HepG2 (cell line): ENCODE data around the gene ENTREP3. TPM values are rescaled to one million over a fixed set of nuclear protein-coding genes. Genes with fewer than 3 reads are reported as not detected.

Experiments used
- ATAC-seq: fragments of 200-7000 bp; cut with Tn5 transposase; 3 replicates; pipeline ENCODE4 v1.9.1; 2020; ENCODE audit warnings: mild to moderate bottlenecking, moderate library complexity
- BruUV-seq: library from RNA; stranded (reverse); fragments of 400-500 nt; replicated peaks from 2 replicates; lab custom pipeline; 2021; lab: Mats Ljungman, UMichigan
- CTCF ChIA-PET: fragments of 300-600 bp; formaldehyde crosslinking; extraction: SDS; loops from one replicate; lab custom pipeline; 2021; ENCODE audit warnings: low total read pairs, inconsistent platforms, low intra/inter-chr PET ratio; lab: Yijun Ruan, JAX
- POLR2A ChIA-PET: fragments of 350-600 bp; sonication (Branson Sonifier 250); formaldehyde crosslinking; loops from one replicate; lab custom pipeline; 2020; ENCODE audit warnings: antibody characterized with exemption, inconsistent platforms; lab: Yijun Ruan, JAX
- DNase-seq: peaks from one replicate; pipeline ENCODE4 v3.0.0-alpha.2; 2015; ENCODE audit warnings: low spot score
- FAIRE-seq: peaks from 3 replicates; lab custom pipeline; 2011; peaks lifted over from hg19 to GRCh38; lab: Jason Lieb, UNC
- H2AFZ ChIP-seq: one replicate; pipeline ENCODE4 v1.6.1; 2011; ENCODE audit warnings: low read length, inconsistent platforms
- H3K27ac ChIP-seq: fragments of 300-600 bp; 3 replicates; pipeline ENCODE4 v1.8.0; 2011; ENCODE audit warnings: mixed run types, mild to moderate bottlenecking, mixed read lengths, low read length, inconsistent platforms; ENCODE audit not compliant: insufficient read depth; ENCODE audit errors: extremely low read length
- H3K27me3 ChIP-seq, 2 experiments: fragments of 200-600 bp in 1 of 2; 2 replicates in 1 of 2; 3 replicates in 1 of 2; pipeline versions ENCODE4 v1.6.0 to v1.8.0; 2011; ENCODE audit warnings: low read length in 2 of 2, mild to moderate bottlenecking in 2 of 2, moderate library complexity in 2 of 2, inconsistent platforms in 1 of 2; ENCODE audit not compliant: insufficient read depth in 2 of 2, control insufficient read depth in 1 of 2
- H3K36me3 ChIP-seq, 2 experiments: fragments of 200-600 bp in 1 of 2; replicated peaks in 1 of 2; 2 replicates in 1 of 2; 3 replicates in 1 of 2; pipeline versions ENCODE4 v1.5.1 to v1.8.0; 2011; ENCODE audit warnings: low read length in 2 of 2, inconsistent platforms in 1 of 2; ENCODE audit not compliant: insufficient read depth in 2 of 2, control insufficient read depth in 1 of 2
- H3K4me1 ChIP-seq: 2 replicates; pipeline ENCODE4 v1.5.1; 2012; ENCODE audit warnings: low read length, inconsistent platforms; ENCODE audit not compliant: insufficient read depth
- H3K4me2 ChIP-seq: 2 replicates; pipeline ENCODE4 v1.6.0; 2011; ENCODE audit warnings: low read depth, low read length, inconsistent platforms
- H3K4me3 ChIP-seq, 3 experiments: fragments of 200-600 bp in 1 of 3; sonication (generic), shearing (Covaris generic) in 1 of 3; replicated peaks in 1 of 3; 2 replicates each; pipeline ENCODE4 v1.5.1; 2011 to 2016; ENCODE audit warnings: low read length in 3 of 3, inconsistent platforms in 2 of 3, low read depth in 2 of 3, mild to moderate bottlenecking in 2 of 3, control low read depth in 1 of 3, mixed read lengths in 1 of 3; ENCODE audit not compliant: insufficient read depth in 1 of 3
- H3K79me2 ChIP-seq: one replicate; pipeline ENCODE4 v1.6.1; 2011; ENCODE audit warnings: low read length, inconsistent platforms; ENCODE audit not compliant: insufficient read depth
- H3K9ac ChIP-seq: 2 replicates; pipeline ENCODE4 v1.6.0; 2011; ENCODE audit warnings: mild to moderate bottlenecking, low read depth, low read length, inconsistent platforms; ENCODE audit not compliant: insufficient read depth
- H3K9me3 ChIP-seq: 2 replicates; pipeline ENCODE4 v1.5.1; 2012; ENCODE audit warnings: mild to moderate bottlenecking, low read length
- H4K20me1 ChIP-seq: 2 replicates; pipeline ENCODE4 v1.6.0; 2011; ENCODE audit warnings: inconsistent platforms, mild to moderate bottlenecking, low read length, moderate library complexity; ENCODE audit not compliant: insufficient read depth
- ARNT2 ChIP-seq: sonication (generic); formaldehyde crosslinking; IDR thresholded peaks from 2 replicates; pipeline ENCODE4 v1.8.0; 2022; ENCODE audit warnings: mild to moderate bottlenecking, low read depth, missing genetic modification reagents, moderate library complexity
- BCL6 ChIP-seq: IDR thresholded peaks from 2 replicates; pipeline ENCODE4 v1.6.1; 2016; ENCODE audit warnings: missing genetic modification reagents, missing compliant biosample characterization
- HOXA5 ChIP-seq: sonication (generic); formaldehyde crosslinking; IDR thresholded peaks from 2 replicates; pipeline ENCODE4 v1.4.0; 2020; ENCODE audit warnings: missing genetic modification reagents
- MED8 ChIP-seq: sonication (generic); formaldehyde crosslinking; IDR thresholded peaks from 2 replicates; pipeline ENCODE4 v1.8.1; 2023; ENCODE audit warnings: mild to moderate bottlenecking, missing genetic modification reagents; ENCODE audit not compliant: insufficient replicate concordance
- PHF20 ChIP-seq: sonication (generic); formaldehyde crosslinking; IDR thresholded peaks from 2 replicates; pipeline ENCODE4 v1.5.0; 2020; ENCODE audit warnings: mild to moderate bottlenecking, missing genetic modification reagents
- RARG ChIP-seq: sonication (generic); formaldehyde crosslinking; IDR thresholded peaks from 2 replicates; pipeline ENCODE4 v1.4.0; 2020; ENCODE audit warnings: low read depth, mild to moderate bottlenecking, missing genetic modification reagents
- RFX5 ChIP-seq: IDR thresholded peaks from 2 replicates; pipeline ENCODE4 v1.6.1; 2011; ENCODE audit warnings: low read depth, low read length, improper control_type of control experiment
- ZKSCAN1 ChIP-seq: fragments of 150-350 bp; IDR thresholded peaks from 2 replicates; pipeline ENCODE4 v1.6.1; 2014; ENCODE audit warnings: low read length
- ZMAT3 ChIP-seq: sonication (generic); formaldehyde crosslinking; conservative IDR thresholded peaks from 2 replicates; pipeline ENCODE4 v1.7.0; 2021; ENCODE audit warnings: missing genetic modification reagents
- ZMYM2 ChIP-seq: sonication (generic); formaldehyde crosslinking; IDR thresholded peaks from 2 replicates; pipeline ENCODE4 v1.8.0; 2022; ENCODE audit warnings: mild to moderate bottlenecking, missing genetic modification reagents
- ZNF20 ChIP-seq: sonication (generic); formaldehyde crosslinking; IDR thresholded peaks from 2 replicates; pipeline ENCODE4 v1.4.0; 2020; ENCODE audit warnings: mild to moderate bottlenecking, moderate library complexity, missing genetic modification reagents
- ZNF790 ChIP-seq: sonication (generic); formaldehyde crosslinking; IDR thresholded peaks from 2 replicates; pipeline ENCODE4 v1.8.0; 2022; ENCODE audit warnings: missing genetic modification reagents, mild to moderate bottlenecking, borderline replicate concordance
- WGBS: methylation state at CpG from one replicate; pipeline ENCODE4 v1.1.6; 2017; ENCODE audit warnings: low lambda C conversion rate; 5-methylcytosine and 5-hydroxymethylcytosine counted together
- in situ Hi-C: cut with HindIII; loops from 2 replicates; pipeline ENCODE4 v1.10.0; 2017; ENCODE audit warnings: low pct_unique_long_range_greater_than_20kb; ENCODE audit not compliant: extremely low pct_ligation_motif_present
- intact Hi-C: fragments of 100-400 bp; cut with micrococcal nuclease; formaldehyde crosslinking; loops from one replicate; pipeline ENCODE4 v1.10.0; 2022; ENCODE audit not compliant: unreplicated experiment
- polyA plus RNA-seq, 8 experiments: library from polyadenylated mRNA; depleted of rRNA in 3 of 8; stranded (reverse) in 7 of 8; unstranded in 1 of 8; fragments of >200 nt; fragmentation: Illumina TruSeq in 4 of 8; extraction: Trizol in 4 of 8; gene quantifications; 2 replicates each; pipeline versions ENCODE4 v1.2.1 to v1.2.3, GENCODE V29; 2011 to 2016; ENCODE audit warnings: low read depth in 4 of 8, missing spikeins in 1 of 8, mixed read lengths in 1 of 8; ENCODE audit not compliant: insufficient read depth in 1 of 8
- total RNA-seq, 5 experiments: library from RNA; depleted of rRNA; stranded (reverse); fragments of >200 nt; fragmentation: Illumina TruSeq; extraction: Trizol; gene quantifications; 2 replicates each; pipeline ENCODE4 v1.2.3, GENCODE V29; 2016; ENCODE audit warnings: low read depth in 1 of 5
- TF ChIP-seq, protein P1 (sequence below): sonication (generic); formaldehyde crosslinking; IDR thresholded peaks from 2 replicates; pipeline ENCODE4 v1.4.0; 2020; ENCODE audit warnings: missing genetic modification reagents
- TF ChIP-seq, protein P2 (sequence below): IDR thresholded peaks from 2 replicates; pipeline ENCODE4 v1.6.1; 2016; ENCODE audit warnings: low read depth
- TF ChIP-seq, protein P3 (sequence below): sonication (generic); formaldehyde crosslinking; conservative IDR thresholded peaks from 2 replicates; pipeline ENCODE4 v1.8.0; 2022; ENCODE audit warnings: missing genetic modification reagents
- TF ChIP-seq, protein P4 (sequence below): sonication (generic); formaldehyde crosslinking; IDR thresholded peaks from 2 replicates; pipeline ENCODE4 v1.8.0; 2022; ENCODE audit warnings: missing genetic modification reagents, mild to moderate bottlenecking, moderate library complexity, borderline replicate concordance

The ENTREP3 gene
- total and polyA plus RNA-seq, 2 of the 13 experiments (the other 11 are each of a cell fraction or from before 2014, with no cell fraction given): 4.1 to 9.9 TPM

DNA sequence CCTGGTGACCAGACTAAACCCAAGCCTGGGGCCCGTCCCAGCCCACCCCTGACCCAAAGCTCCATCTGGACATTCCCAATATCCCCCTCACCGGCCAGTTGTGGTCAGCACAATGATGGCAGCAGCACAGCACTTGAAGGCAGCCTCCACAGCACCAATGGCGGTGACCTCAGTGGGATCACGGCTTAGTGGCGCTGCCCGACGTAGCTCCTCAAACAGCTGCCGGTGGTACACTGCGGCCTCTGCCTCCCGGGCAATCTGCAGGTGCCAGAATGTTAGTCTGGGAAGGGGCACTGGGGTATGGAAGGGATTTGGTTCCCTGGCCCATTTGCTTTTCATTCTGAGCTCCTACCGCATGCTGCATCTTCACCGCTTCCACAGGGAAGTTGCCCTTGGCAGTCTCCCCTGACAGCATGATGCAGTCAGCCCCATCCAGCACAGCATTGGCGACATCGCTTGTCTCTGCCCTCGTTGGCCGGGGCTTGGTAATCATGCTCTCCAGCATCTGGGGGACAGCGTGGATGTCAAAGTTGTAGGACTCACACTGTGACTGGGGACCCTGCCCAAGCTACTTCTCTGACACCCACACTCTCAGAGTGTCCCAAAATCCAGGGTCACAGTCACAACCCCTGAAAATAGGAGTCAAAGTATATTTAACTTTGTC, 37.9 kb upstream of the ENTREP3 start:
- Histone ChIP-seq H3K36me3 (peaks cover 0 to 12% of the 10 kb centered on the region in 2 experiments; a peak in 3 of 5 replicates), H3K9ac (no peak overlapping the region), H2AFZ (no peak overlapping the region), H3K27me3 (no peaks in the 10 kb centered on the region), H3K9me3 (no peaks in the 10 kb centered on the region), H3K4me2 (no peak overlapping the region), H3K4me3 (no peak overlapping the region), H3K79me2 (no peaks in the 10 kb centered on the region), H4K20me1 (no peaks in the 10 kb centered on the region), H3K27ac (no peak overlapping the region), H3K4me1 (peaks cover 15% of the 10 kb centered on the region)
- DNase-seq (no peak), ATAC-seq (no peak), FAIRE-seq (no peak)
- ChIA-PET POLR2A (interaction anchor here (1.3 kb wide), 1 partner anchor 20 kb away, joined by 7 read pairs; the partner anchor contains the start of gene CLK2), CTCF (no interaction called here)
- intact Hi-C loops: no loop called here
- no TSS peak for BruUV-seq
- in situ Hi-C loops: no loop called here
- 98% methylated on average over 9 of the region's 17 CpGs for whole genome bisulfite sequencing
- TF ChIP-seq MED8 (CRISPR knock-in tag): no peak
- TF ChIP-seq RARG (CRISPR knock-in tag): no peak
- no peak for TF ChIP-seq ZNF20 (CRISPR knock-in tag)
- no peak for TF ChIP-seq PHF20 (CRISPR knock-in tag)
- no peak for TF ChIP-seq ZKSCAN1
- TF ChIP-seq HOXA5 (CRISPR knock-in tag): no peak
- TF ChIP-seq ZMYM2: no peak
- TF ChIP-seq, protein P1, sequence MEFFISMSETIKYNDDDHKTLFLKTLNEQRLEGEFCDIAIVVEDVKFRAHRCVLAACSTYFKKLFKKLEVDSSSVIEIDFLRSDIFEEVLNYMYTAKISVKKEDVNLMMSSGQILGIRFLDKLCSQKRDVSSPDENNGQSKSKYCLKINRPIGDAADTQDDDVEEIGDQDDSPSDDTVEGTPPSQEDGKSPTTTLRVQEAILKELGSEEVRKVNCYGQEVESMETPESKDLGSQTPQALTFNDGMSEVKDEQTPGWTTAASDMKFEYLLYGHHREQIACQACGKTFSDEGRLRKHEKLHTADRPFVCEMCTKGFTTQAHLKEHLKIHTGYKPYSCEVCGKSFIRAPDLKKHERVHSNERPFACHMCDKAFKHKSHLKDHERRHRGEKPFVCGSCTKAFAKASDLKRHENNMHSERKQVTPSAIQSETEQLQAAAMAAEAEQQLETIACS: no peak
- no peak for TF ChIP-seq RFX5
- no peak for TF ChIP-seq ARNT2 (CRISPR knock-in tag)
- no peak for TF ChIP-seq ZNF790 (CRISPR knock-in tag)
- TF ChIP-seq, protein P2, sequence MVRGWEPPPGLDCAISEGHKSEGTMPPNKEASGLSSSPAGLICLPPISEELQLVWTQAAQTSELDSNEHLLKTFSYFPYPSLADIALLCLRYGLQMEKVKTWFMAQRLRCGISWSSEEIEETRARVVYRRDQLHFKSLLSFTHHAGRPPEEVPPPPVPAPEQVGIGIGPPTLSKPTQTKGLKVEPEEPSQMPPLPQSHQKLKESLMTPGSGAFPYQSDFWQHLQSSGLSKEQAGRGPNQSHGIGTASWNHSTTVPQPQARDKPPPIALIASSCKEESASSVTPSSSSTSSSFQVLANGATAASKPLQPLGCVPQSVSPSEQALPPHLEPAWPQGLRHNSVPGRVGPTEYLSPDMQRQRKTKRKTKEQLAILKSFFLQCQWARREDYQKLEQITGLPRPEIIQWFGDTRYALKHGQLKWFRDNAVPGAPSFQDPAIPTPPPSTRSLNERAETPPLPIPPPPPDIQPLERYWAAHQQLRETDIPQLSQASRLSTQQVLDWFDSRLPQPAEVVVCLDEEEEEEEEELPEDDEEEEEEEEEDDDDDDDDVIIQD (CRISPR knock-in tag): no peak
- TF ChIP-seq, protein P3, sequence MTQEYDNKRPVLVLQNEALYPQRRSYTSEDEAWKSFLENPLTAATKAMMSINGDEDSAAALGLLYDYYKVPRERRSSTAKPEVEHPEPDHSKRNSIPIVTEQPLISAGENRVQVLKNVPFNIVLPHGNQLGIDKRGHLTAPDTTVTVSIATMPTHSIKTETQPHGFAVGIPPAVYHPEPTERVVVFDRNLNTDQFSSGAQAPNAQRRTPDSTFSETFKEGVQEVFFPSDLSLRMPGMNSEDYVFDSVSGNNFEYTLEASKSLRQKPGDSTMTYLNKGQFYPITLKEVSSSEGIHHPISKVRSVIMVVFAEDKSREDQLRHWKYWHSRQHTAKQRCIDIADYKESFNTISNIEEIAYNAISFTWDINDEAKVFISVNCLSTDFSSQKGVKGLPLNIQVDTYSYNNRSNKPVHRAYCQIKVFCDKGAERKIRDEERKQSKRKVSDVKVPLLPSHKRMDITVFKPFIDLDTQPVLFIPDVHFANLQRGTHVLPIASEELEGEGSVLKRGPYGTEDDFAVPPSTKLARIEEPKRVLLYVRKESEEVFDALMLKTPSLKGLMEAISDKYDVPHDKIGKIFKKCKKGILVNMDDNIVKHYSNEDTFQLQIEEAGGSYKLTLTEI (CRISPR knock-in tag): no peak
- no peak for TF ChIP-seq BCL6 (CRISPR knock-in tag)
- TF ChIP-seq, protein P4, sequence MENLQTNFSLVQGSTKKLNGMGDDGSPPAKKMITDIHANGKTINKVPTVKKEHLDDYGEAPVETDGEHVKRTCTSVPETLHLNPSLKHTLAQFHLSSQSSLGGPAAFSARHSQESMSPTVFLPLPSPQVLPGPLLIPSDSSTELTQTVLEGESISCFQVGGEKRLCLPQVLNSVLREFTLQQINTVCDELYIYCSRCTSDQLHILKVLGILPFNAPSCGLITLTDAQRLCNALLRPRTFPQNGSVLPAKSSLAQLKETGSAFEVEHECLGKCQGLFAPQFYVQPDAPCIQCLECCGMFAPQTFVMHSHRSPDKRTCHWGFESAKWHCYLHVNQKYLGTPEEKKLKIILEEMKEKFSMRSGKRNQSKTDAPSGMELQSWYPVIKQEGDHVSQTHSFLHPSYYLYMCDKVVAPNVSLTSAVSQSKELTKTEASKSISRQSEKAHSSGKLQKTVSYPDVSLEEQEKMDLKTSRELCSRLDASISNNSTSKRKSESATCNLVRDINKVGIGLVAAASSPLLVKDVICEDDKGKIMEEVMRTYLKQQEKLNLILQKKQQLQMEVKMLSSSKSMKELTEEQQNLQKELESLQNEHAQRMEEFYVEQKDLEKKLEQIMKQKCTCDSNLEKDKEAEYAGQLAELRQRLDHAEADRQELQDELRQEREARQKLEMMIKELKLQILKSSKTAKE (CRISPR knock-in tag): no peak
- TF ChIP-seq ZMAT3 (CRISPR knock-in tag): no peak
